Left lung (tissue), 10 donors: ENCODE data around the gene GNG14. TPM values are rescaled to one million over a fixed set of nuclear protein-coding genes. Genes with fewer than 3 reads are reported as not detected.
"Not testable (repeated sequence)": the region's sequence is repeated elsewhere in the genome, so short reads cannot be mapped to it uniquely, and the experiment has no call there.

Experiments
- ATAC-seq: fragments of 200-7000 bp; cut with Tn5 transposase; one replicate; pipeline ENCODE4 v1.9.1; 2020; ENCODE audit warnings: moderate library complexity
- DNase-seq, 4 donors: peaks; one replicate each; pipeline ENCODE4 v3.0.0-alpha.2; 2013 to 2020
- H3K27ac ChIP-seq, 2 donors: fragments of 200-600 bp; sonication (generic) in 1 of 2; one replicate each; pipeline versions ENCODE4 v1.5.0 to v1.8.0; 2020 to 2021
- H3K27me3 ChIP-seq, 2 donors: fragments of 200-600 bp; sonication (generic) in 1 of 2; one replicate each; pipeline versions ENCODE4 v1.5.0 to v1.8.0; 2020 to 2021
- H3K36me3 ChIP-seq, 2 donors: fragments of 200-600 bp; sonication (generic) in 1 of 2; one replicate each; pipeline versions ENCODE4 v1.5.0 to v1.8.0; 2020 to 2021
- H3K4me1 ChIP-seq, 2 donors: fragments of 200-600 bp; one replicate each; pipeline ENCODE4 v1.8.0; 2021
- H3K4me3 ChIP-seq, 2 donors: fragments of 200-600 bp; sonication (generic) in 1 of 2; one replicate each; pipeline versions ENCODE4 v1.5.0 to v1.8.0; 2020 to 2021; ENCODE audit warnings: mild to moderate bottlenecking in 1 of 2
- H3K9me3 ChIP-seq, 2 donors: fragments of 200-600 bp; sonication (generic) in 1 of 2; one replicate each; pipeline versions ENCODE4 v1.5.0 to v1.8.0; 2020 to 2021
- intact Hi-C, 2 donors: fragments of 100-400 bp; cut with DNase I; formaldehyde crosslinking; loops; one replicate each; pipeline versions ENCODE4 v1.11.2 to v1.14.2; 2022
- polyA plus RNA-seq, 6 donors: library from polyadenylated mRNA; unstranded; fragments of 120-200 nt; gene quantifications; one replicate each; pipeline ENCODE4 v1.2.1, GENCODE V29; 2013; ENCODE audit not compliant: insufficient read length in 6 of 6
- total RNA-seq, 2 donors: library from RNA; stranded (reverse); fragmentation: NEBNext Ultra II Directional; extraction: Animal tissue kit (Norgen Biotek cat#: 25700); gene quantifications; one replicate each; pipeline ENCODE4 v1.2.1, GENCODE V29; 2021
- TF ChIP-seq, protein P1 (sequence below), 2 donors: fragments of 200-600 bp; sonication (generic) in 1 of 2; IDR thresholded peaks; one replicate each; pipeline versions ENCODE4 v1.5.0 to v1.8.0; 2021; ENCODE audit warnings: antibody characterized with exemption in 2 of 2
- donor health status: DM: no; HTN: yes; CAD: no.
- donor health status: DM: no; HTN: no; CAD: no.

The GNG14 gene
- total and polyA plus RNA-seq, 8 donors, result 0.55 to 0.73 TPM; not detected in 6

- Histone ChIP-seq H3K4me3 (no peak overlapping the region), H3K4me1 (peaks cover 0 to 25% of the 10 kb centered on the region in 2 donors), H3K9me3 (no peaks in the 10 kb centered on the region), H3K27me3 (no peaks in the 10 kb centered on the region), H3K36me3 (peaks cover 3 to 83% of the 10 kb centered on the region in 2 donors), H3K27ac (no peak overlapping the region)
- intact Hi-C loops, result loop anchor here in 1 of 2 donors (10.0 kb wide), 1 partner anchor 111 kb away; no protein-coding TSS in a partner anchor
- DNase-seq (no peak), ATAC-seq (no peak)
- TF ChIP-seq, protein P1, sequence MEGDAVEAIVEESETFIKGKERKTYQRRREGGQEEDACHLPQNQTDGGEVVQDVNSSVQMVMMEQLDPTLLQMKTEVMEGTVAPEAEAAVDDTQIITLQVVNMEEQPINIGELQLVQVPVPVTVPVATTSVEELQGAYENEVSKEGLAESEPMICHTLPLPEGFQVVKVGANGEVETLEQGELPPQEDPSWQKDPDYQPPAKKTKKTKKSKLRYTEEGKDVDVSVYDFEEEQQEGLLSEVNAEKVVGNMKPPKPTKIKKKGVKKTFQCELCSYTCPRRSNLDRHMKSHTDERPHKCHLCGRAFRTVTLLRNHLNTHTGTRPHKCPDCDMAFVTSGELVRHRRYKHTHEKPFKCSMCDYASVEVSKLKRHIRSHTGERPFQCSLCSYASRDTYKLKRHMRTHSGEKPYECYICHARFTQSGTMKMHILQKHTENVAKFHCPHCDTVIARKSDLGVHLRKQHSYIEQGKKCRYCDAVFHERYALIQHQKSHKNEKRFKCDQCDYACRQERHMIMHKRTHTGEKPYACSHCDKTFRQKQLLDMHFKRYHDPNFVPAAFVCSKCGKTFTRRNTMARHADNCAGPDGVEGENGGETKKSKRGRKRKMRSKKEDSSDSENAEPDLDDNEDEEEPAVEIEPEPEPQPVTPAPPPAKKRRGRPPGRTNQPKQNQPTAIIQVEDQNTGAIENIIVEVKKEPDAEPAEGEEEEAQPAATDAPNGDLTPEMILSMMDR (IDR thresholded peaks at IDR 0.05), result no peak
Observed at GRCh38 chr19:12675940-12676339, 11.9 kb upstream of the GNG14 start.

DNA sequence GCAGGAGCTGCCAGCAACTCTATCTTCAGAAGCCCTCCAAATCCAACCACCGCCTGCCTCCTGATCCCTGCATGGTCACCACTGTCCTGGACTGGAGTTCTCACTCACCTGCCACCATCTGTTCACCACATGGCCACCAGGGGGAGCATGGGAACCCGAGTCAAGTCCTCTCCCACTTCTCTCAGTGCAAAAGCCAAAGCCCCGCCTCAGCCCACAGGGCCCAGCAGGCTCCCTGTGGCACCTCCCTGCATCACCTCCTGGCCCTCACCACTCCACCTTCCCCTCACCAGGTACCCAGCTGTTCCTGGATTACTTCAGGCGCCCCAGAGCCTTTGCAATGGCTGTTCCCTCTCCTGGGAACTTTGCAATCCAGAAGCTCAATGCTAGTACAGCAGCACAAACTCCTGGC is 11.4 kb upstream of the GNG14 start:
- ATAC-seq, result peak; percentile 69

GRCh38 chr19:12676928-12677327 is 10.9 kb upstream of the GNG14 start:
- TF ChIP-seq, protein P1 (IDR thresholded peaks at IDR 0.05), result no peak
- no peaks in the 10 kb centered on the region for H3K9me3 ChIP-seq
- H3K4me3 ChIP-seq, result no peak overlapping the region
- DNase-seq (no peak), ATAC-seq (no peak)
- H3K4me1 ChIP-seq, result peaks cover 0 to 20% of the 10 kb centered on the region in 2 donors
- intact Hi-C loops, result loop anchor here in 1 of 2 donors (10.0 kb wide), 1 partner anchor 112 kb away; no protein-coding TSS in a partner anchor
- H3K27me3 ChIP-seq, result no peaks in the 10 kb centered on the region
- peaks cover 3 to 79% of the 10 kb centered on the region in 2 donors for H3K36me3 ChIP-seq
- H3K27ac ChIP-seq, result no peak overlapping the region

More for the DNA sequence above, 11.4 kb upstream of the GNG14 start:
- Histone ChIP-seq H3K4me3 (no peak overlapping the region), H3K27ac (no peak overlapping the region), H3K9me3 (no peaks in the 10 kb centered on the region), H3K4me1 (peaks cover 0 to 24% of the 10 kb centered on the region in 2 donors), H3K27me3 (no peaks in the 10 kb centered on the region), H3K36me3 (peaks cover 3 to 83% of the 10 kb centered on the region in 2 donors)
- TF ChIP-seq, protein P1 (IDR thresholded peaks at IDR 0.05), result peak; percentile 76 to 91
- intact Hi-C loops, result loop anchor here in 1 of 2 donors (10.0 kb wide), 1 partner anchor 112 kb away; no protein-coding TSS in a partner anchor
- DNase-seq, result peak; percentile 52 to 94 (median 79)

GRCh38 chr19:12678039-12678438 is 9.8 kb upstream of the GNG14 start:
- intact Hi-C loops, result loop anchor here in 1 of 2 donors (10.0 kb wide), 1 partner anchor 113 kb away; no protein-coding TSS in a partner anchor
- not testable (repeated sequence) for H3K27me3 ChIP-seq, DNase-seq, ATAC-seq, H3K4me3 ChIP-seq, H3K9me3 ChIP-seq, H3K27ac ChIP-seq
- Histone ChIP-seq H3K36me3 (peaks cover 3 to 70% of the 10 kb centered on the region in 2 donors), H3K4me1 (peaks cover 0 to 21% of the 10 kb centered on the region in 2 donors)

GRCh38 chr19:12680034-12680433 is 7.8 kb upstream of the GNG14 start:
- no peak overlapping the region for H3K27ac ChIP-seq
- TF ChIP-seq, protein P1 (IDR thresholded peaks at IDR 0.05), result no peak
- H3K36me3 ChIP-seq, result peaks cover 0 to 50% of the 10 kb centered on the region in 2 donors
- H3K4me1 ChIP-seq, result peaks cover 0 to 21% of the 10 kb centered on the region in 2 donors
- intact Hi-C loops, result no loop called here
- no peaks in the 10 kb centered on the region for H3K27me3 ChIP-seq
- ATAC-seq, result no peak
- no peak for DNase-seq
- no peak overlapping the region for H3K4me3 ChIP-seq
- no peaks in the 10 kb centered on the region for H3K9me3 ChIP-seq
